ENCODE data around the gene ACOT7.

Gene ACOT7

GRCh38 chr1:6360117-6360496 is 33.5 kb downstream of the ACOT7 start:
- Histone ChIP-seq H3K27me3 (peaks cover 19% of the 10 kb centered on the region), H3K27ac (no peak overlapping the region), H3K9me3 (no peaks in the 10 kb centered on the region), H3K4me3 (ENCODE audit: low read depth in 1 of 2, low read length in 1 of 2) (no peak overlapping the region), H3K36me3 (no peaks in the 10 kb centered on the region), H3K4me1 (ENCODE audit: control insufficient read depth in 1 of 2, insufficient read depth in 1 of 2, low read depth in 1 of 2, low read length in 1 of 2) (no peaks in the 10 kb centered on the region)
- TF ChIP-seq CTCF (IDR thresholded peaks at IDR 0.05): no peak

DNA sequence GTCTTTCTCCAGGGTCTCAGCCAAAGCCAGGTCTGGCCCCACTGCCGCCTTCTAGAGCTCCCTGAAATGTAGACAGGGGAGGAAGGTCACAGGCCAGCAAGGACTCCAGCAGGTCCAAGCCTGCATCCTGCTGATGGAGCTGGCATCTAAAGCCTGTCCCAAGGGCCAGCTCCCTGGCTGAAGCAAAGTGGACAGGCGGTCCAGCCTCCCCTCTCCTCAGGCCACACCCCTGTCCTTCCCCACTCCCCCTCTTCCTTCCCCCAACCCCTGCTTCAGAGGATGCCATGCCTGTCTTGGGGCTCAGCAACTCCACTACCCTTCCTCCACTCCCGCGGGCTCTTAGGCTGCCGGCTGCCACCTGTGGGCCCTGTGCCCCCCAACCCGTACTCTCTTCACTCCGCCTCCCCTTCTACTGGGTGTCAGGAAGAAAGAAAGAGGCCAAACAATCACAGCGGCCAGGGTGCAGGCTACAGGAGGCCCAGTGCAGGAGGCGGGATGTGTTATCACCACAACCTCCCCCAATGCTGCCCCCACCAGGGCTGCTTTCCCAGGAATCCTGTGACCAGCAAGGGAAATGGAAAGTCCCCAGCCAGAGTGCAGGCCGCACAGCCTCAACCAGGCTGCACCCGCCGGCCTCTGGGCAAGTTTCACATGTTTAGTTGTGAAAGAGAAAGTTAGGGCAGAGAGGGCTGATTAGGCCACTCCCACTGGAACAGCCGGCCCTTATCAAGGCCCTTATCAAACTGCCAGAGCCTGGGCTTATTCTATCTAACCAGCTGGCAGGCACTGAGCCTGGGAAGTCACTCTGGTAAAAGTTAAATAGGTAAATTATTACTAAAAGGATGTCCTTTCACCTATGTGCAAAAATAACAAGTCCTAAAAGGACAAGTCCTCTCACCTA is 34.1 kb downstream of the ACOT7 start:
- H3K4me3 ChIP-seq (ENCODE audit: low read depth in 1 of 2, low read length in 1 of 2): no peak overlapping the region
- peaks cover 19% of the 10 kb centered on the region for H3K27me3 ChIP-seq
- no peak for TF ChIP-seq CTCF (IDR thresholded peaks at IDR 0.05)
- no peaks in the 10 kb centered on the region for H3K9me3 ChIP-seq
- H3K4me1 ChIP-seq (ENCODE audit: control insufficient read depth in 1 of 2, insufficient read depth in 1 of 2, low read depth in 1 of 2, low read length in 1 of 2): no peaks in the 10 kb centered on the region
- H3K36me3 ChIP-seq: no peaks in the 10 kb centered on the region
- H3K27ac ChIP-seq: no peak overlapping the region

- no peak for TF ChIP-seq CTCF (IDR thresholded peaks at IDR 0.05)
- no peaks in the 10 kb centered on the region for H3K36me3 ChIP-seq
- H3K27ac ChIP-seq: no peak overlapping the region
- H3K4me3 ChIP-seq (ENCODE audit: low read depth in 1 of 2, low read length in 1 of 2): no peak overlapping the region
- H3K27me3 ChIP-seq: peaks cover 19% of the 10 kb centered on the region
- no peaks in the 10 kb centered on the region for H3K4me1 ChIP-seq (ENCODE audit: control insufficient read depth in 1 of 2, insufficient read depth in 1 of 2, low read depth in 1 of 2, low read length in 1 of 2)
- no peaks in the 10 kb centered on the region for H3K9me3 ChIP-seq
Observed at GRCh38 chr1:6358757-6359201, 34.8 kb downstream of the ACOT7 start.

DNA sequence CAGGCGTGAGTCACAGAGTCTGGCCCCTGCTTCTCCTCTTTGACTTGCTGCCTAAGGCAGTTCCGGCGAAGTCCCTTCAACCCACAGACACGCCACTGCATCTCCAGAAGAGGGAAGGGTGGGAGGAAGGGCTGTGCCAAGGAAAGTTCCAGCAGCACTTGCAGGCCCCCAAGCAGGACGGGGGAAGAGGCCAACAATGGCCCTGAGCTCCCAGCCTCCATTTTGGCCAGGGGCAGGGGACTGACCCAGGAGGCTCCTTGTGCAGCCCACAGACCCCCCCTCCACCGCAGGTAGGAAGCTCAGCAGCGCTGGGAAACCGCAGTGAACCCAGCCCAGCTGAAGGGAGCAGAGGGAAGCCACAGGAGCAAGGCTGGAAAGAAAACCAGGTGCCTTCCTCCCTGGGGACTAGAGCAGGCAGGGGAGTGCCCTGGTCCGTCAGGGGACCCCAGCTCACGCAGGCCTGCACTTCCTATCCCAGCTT is 35.4 kb downstream of the ACOT7 start:
- H3K36me3 ChIP-seq: no peaks in the 10 kb centered on the region
- no peaks in the 10 kb centered on the region for H3K4me1 ChIP-seq (ENCODE audit: control insufficient read depth in 1 of 2, insufficient read depth in 1 of 2, low read depth in 1 of 2, low read length in 1 of 2)
- H3K27me3 ChIP-seq: peaks cover 19% of the 10 kb centered on the region
- TF ChIP-seq CTCF (IDR thresholded peaks at IDR 0.05): no peak
- H3K4me3 ChIP-seq (ENCODE audit: low read depth in 1 of 2, low read length in 1 of 2): no peak overlapping the region
- H3K27ac ChIP-seq: no peak overlapping the region
- H3K9me3 ChIP-seq: no peaks in the 10 kb centered on the region

- Histone ChIP-seq H3K27ac (no peak overlapping the region), H3K27me3 (peaks cover 19% of the 10 kb centered on the region), H3K4me1 (ENCODE audit: control insufficient read depth in 1 of 2, insufficient read depth in 1 of 2, low read depth in 1 of 2, low read length in 1 of 2) (no peaks in the 10 kb centered on the region), H3K36me3 (no peaks in the 10 kb centered on the region), H3K4me3 (ENCODE audit: low read depth in 1 of 2, low read length in 1 of 2) (no peak overlapping the region), H3K9me3 (no peaks in the 10 kb centered on the region)
- TF ChIP-seq CTCF (IDR thresholded peaks at IDR 0.05): no peak
Observed at GRCh38 chr1:6357243-6357936, 36.2 kb downstream of the ACOT7 start.
